HepG2 (cell line): ENCODE data around the gene DLL4.

Experiments used
- ARID2 ChIP-seq: sonication (generic); formaldehyde crosslinking; IDR thresholded peaks from 2 replicates; pipeline ENCODE4 v1.8.1; 2022; ENCODE audit warnings: mild to moderate bottlenecking, missing genetic modification reagents, borderline replicate concordance
- CTCF ChIP-seq: sonication (generic); formaldehyde crosslinking; IDR thresholded peaks from 2 replicates; pipeline ENCODE4 v1.5.0; 2020; ENCODE audit warnings: mild to moderate bottlenecking, missing genetic modification reagents, moderate library complexity
- POLR2A ChIP-seq, 2 experiments: IDR thresholded peaks; 2 replicates each; pipeline ENCODE4 v1.6.1; 2011; ENCODE audit warnings: low read depth in 2 of 2, low read length in 2 of 2, mild to moderate bottlenecking in 1 of 2, moderate library complexity in 1 of 2; ENCODE audit not compliant: insufficient read depth in 1 of 2
- SP1 ChIP-seq, 2 experiments: fragments of 450-650 bp in 1 of 2; sonication (generic) in 1 of 2; formaldehyde crosslinking in 1 of 2; IDR thresholded peaks; 2 replicates each; pipeline versions ENCODE4 v1.4.0 to v1.6.1; 2016 to 2020; ENCODE audit warnings: missing genetic modification reagents in 1 of 2
- SRSF1 ChIP-seq: fragments of 200-400 bp; formaldehyde crosslinking; optimal IDR thresholded peaks from 2 replicates; pipeline ENCODE3; 2017; ENCODE audit warnings: mild to moderate bottlenecking, low read depth, low read length, moderate library complexity
- ZFP36 ChIP-seq: fragments of 150-350 bp; IDR thresholded peaks from 2 replicates; pipeline ENCODE4 v1.6.1; 2018; ENCODE audit warnings: borderline replicate concordance, low read length, low read depth; ENCODE audit not compliant: partially characterized antibody
- ZNF382 ChIP-seq: sonication (generic); formaldehyde crosslinking; IDR thresholded peaks from 2 replicates; pipeline ENCODE4 v1.5.0; 2020; ENCODE audit warnings: missing genetic modification reagents, mild to moderate bottlenecking, borderline replicate concordance
- ZNF569 ChIP-seq: sonication (generic); formaldehyde crosslinking; IDR thresholded peaks from 2 replicates; pipeline ENCODE4 v1.5.0; 2020; ENCODE audit warnings: mild to moderate bottlenecking, missing genetic modification reagents, moderate library complexity, borderline replicate concordance
- TF ChIP-seq, protein P1 (sequence below), 2 experiments: IDR thresholded peaks; 2 replicates each; pipeline ENCODE4 v1.6.1; 2011 to 2012; ENCODE audit warnings: low read length in 2 of 2, borderline replicate concordance in 1 of 2, low read depth in 1 of 2, mild to moderate bottlenecking in 1 of 2, moderate library complexity in 1 of 2

DNA sequence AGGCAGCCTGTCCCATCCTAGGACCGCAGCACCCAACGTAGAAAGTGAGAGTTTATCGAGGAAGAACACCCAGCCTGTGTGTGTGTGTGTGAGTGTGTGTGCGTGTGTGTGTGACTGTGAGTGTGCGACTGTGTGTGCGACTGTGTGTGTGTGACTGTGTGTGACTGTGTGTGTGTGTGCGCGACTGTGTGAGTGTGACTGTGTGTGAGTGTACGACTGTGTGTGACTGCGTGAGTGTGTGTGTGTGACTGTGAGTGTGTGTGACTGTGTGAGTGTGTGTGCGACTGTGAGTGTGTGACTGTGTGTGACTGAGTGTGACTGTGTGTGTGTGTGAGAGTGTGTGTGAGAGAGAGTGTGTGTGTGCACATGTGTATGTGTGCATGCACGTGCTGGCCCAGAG lies 15.1 kb upstream of the DLL4 start:
- TF ChIP-seq ARID2 (CRISPR knock-in tag) (no peak), ZFP36 (no peak), ZNF569 (no peak), SP1 (IDR thresholded peaks at IDR 0.05) (no peak), SP1 (CRISPR knock-in tag; IDR thresholded peaks at IDR 0.05) (no peak), ZNF382 (CRISPR knock-in tag) (no peak), CTCF (CRISPR knock-in tag) (no peak), POLR2A (IDR thresholded peaks at IDR 0.05; ENCODE audit: insufficient read depth in 1 of 2, low read depth in 2 of 2, low read length in 2 of 2) (no peak), SRSF1 (no peak)
- TF ChIP-seq, protein P1, sequence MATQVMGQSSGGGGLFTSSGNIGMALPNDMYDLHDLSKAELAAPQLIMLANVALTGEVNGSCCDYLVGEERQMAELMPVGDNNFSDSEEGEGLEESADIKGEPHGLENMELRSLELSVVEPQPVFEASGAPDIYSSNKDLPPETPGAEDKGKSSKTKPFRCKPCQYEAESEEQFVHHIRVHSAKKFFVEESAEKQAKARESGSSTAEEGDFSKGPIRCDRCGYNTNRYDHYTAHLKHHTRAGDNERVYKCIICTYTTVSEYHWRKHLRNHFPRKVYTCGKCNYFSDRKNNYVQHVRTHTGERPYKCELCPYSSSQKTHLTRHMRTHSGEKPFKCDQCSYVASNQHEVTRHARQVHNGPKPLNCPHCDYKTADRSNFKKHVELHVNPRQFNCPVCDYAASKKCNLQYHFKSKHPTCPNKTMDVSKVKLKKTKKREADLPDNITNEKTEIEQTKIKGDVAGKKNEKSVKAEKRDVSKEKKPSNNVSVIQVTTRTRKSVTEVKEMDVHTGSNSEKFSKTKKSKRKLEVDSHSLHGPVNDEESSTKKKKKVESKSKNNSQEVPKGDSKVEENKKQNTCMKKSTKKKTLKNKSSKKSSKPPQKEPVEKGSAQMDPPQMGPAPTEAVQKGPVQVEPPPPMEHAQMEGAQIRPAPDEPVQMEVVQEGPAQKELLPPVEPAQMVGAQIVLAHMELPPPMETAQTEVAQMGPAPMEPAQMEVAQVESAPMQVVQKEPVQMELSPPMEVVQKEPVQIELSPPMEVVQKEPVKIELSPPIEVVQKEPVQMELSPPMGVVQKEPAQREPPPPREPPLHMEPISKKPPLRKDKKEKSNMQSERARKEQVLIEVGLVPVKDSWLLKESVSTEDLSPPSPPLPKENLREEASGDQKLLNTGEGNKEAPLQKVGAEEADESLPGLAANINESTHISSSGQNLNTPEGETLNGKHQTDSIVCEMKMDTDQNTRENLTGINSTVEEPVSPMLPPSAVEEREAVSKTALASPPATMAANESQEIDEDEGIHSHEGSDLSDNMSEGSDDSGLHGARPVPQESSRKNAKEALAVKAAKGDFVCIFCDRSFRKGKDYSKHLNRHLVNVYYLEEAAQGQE (IDR thresholded peaks at IDR 0.05; ENCODE audit: borderline replicate concordance in 1 of 2, low read depth in 1 of 2, low read length in 2 of 2), result no peak
